HepG2 (cell line): Measurements from ENCODE around the gene LRRC70. TPM values are rescaled to one million over a fixed set of nuclear protein-coding genes. Genes with fewer than 3 reads are reported as not detected.

Experiments
- ATAC-seq: fragments of 200-7000 bp; cut with Tn5 transposase; 3 replicates; pipeline ENCODE4 v1.9.1; 2020; ENCODE audit warnings: mild to moderate bottlenecking, moderate library complexity
- BruUV-seq: library from RNA; stranded (reverse); fragments of 400-500 nt; replicated peaks from 2 replicates; lab custom pipeline; 2021; lab: Mats Ljungman, UMichigan
- CTCF ChIA-PET: fragments of 300-600 bp; formaldehyde crosslinking; extraction: SDS; loops from one replicate; lab custom pipeline; 2021; ENCODE audit warnings: low total read pairs, inconsistent platforms, low intra/inter-chr PET ratio; lab: Yijun Ruan, JAX
- POLR2A ChIA-PET: fragments of 350-600 bp; sonication (Branson Sonifier 250); formaldehyde crosslinking; loops from one replicate; lab custom pipeline; 2020; ENCODE audit warnings: antibody characterized with exemption, inconsistent platforms; lab: Yijun Ruan, JAX
- DNase-seq: peaks from one replicate; pipeline ENCODE4 v3.0.0-alpha.2; 2015; ENCODE audit warnings: low spot score
- FAIRE-seq: peaks from 3 replicates; lab custom pipeline; 2011; peaks lifted over from hg19 to GRCh38; lab: Jason Lieb, UNC
- H2AFZ ChIP-seq: one replicate; pipeline ENCODE4 v1.6.1; 2011; ENCODE audit warnings: low read length, inconsistent platforms
- H3K27ac ChIP-seq: fragments of 300-600 bp; 3 replicates; pipeline ENCODE4 v1.8.0; 2011; ENCODE audit warnings: mixed run types, mild to moderate bottlenecking, mixed read lengths, low read length, inconsistent platforms; ENCODE audit not compliant: insufficient read depth; ENCODE audit errors: extremely low read length
- H3K27me3 ChIP-seq, 2 experiments: fragments of 200-600 bp in 1 of 2; 2 replicates in 1 of 2; 3 replicates in 1 of 2; pipeline versions ENCODE4 v1.6.0 to v1.8.0; 2011; ENCODE audit warnings: low read length in 2 of 2, mild to moderate bottlenecking in 2 of 2, moderate library complexity in 2 of 2, inconsistent platforms in 1 of 2; ENCODE audit not compliant: insufficient read depth in 2 of 2, control insufficient read depth in 1 of 2
- H3K36me3 ChIP-seq, 2 experiments: fragments of 200-600 bp in 1 of 2; replicated peaks in 1 of 2; 2 replicates in 1 of 2; 3 replicates in 1 of 2; pipeline versions ENCODE4 v1.5.1 to v1.8.0; 2011; ENCODE audit warnings: low read length in 2 of 2, inconsistent platforms in 1 of 2; ENCODE audit not compliant: insufficient read depth in 2 of 2, control insufficient read depth in 1 of 2
- H3K4me1 ChIP-seq: 2 replicates; pipeline ENCODE4 v1.5.1; 2012; ENCODE audit warnings: low read length, inconsistent platforms; ENCODE audit not compliant: insufficient read depth
- H3K4me2 ChIP-seq: 2 replicates; pipeline ENCODE4 v1.6.0; 2011; ENCODE audit warnings: low read depth, low read length, inconsistent platforms
- H3K4me3 ChIP-seq, 3 experiments: fragments of 200-600 bp in 1 of 3; sonication (generic), shearing (Covaris generic) in 1 of 3; replicated peaks in 1 of 3; 2 replicates each; pipeline ENCODE4 v1.5.1; 2011 to 2016; ENCODE audit warnings: low read length in 3 of 3, inconsistent platforms in 2 of 3, low read depth in 2 of 3, mild to moderate bottlenecking in 2 of 3, control low read depth in 1 of 3, mixed read lengths in 1 of 3; ENCODE audit not compliant: insufficient read depth in 1 of 3
- H3K79me2 ChIP-seq: one replicate; pipeline ENCODE4 v1.6.1; 2011; ENCODE audit warnings: low read length, inconsistent platforms; ENCODE audit not compliant: insufficient read depth
- H3K9ac ChIP-seq: 2 replicates; pipeline ENCODE4 v1.6.0; 2011; ENCODE audit warnings: mild to moderate bottlenecking, low read depth, low read length, inconsistent platforms; ENCODE audit not compliant: insufficient read depth
- H3K9me3 ChIP-seq: 2 replicates; pipeline ENCODE4 v1.5.1; 2012; ENCODE audit warnings: mild to moderate bottlenecking, low read length
- H4K20me1 ChIP-seq: 2 replicates; pipeline ENCODE4 v1.6.0; 2011; ENCODE audit warnings: inconsistent platforms, mild to moderate bottlenecking, low read length, moderate library complexity; ENCODE audit not compliant: insufficient read depth
- DNMT1 ChIP-seq: sonication (generic); formaldehyde crosslinking; IDR thresholded peaks from 2 replicates; pipeline ENCODE4 v1.5.1; 2020; ENCODE audit warnings: mild to moderate bottlenecking, missing genetic modification reagents
- TOE1 ChIP-seq: sonication (generic); formaldehyde crosslinking; IDR thresholded peaks from 2 replicates; pipeline ENCODE4 v1.4.0; 2020; ENCODE audit warnings: mild to moderate bottlenecking, missing genetic modification reagents
- ZNF274 ChIP-seq: sonication (generic); formaldehyde crosslinking; IDR thresholded peaks from 2 replicates; pipeline ENCODE4 v1.5.1; 2020; ENCODE audit warnings: mild to moderate bottlenecking, missing genetic modification reagents
- WGBS: methylation state at CpG from one replicate; pipeline ENCODE4 v1.1.6; 2017; ENCODE audit warnings: low lambda C conversion rate; 5-methylcytosine and 5-hydroxymethylcytosine counted together
- in situ Hi-C: cut with HindIII; loops from 2 replicates; pipeline ENCODE4 v1.10.0; 2017; ENCODE audit warnings: low pct_unique_long_range_greater_than_20kb; ENCODE audit not compliant: extremely low pct_ligation_motif_present
- intact Hi-C: fragments of 100-400 bp; cut with micrococcal nuclease; formaldehyde crosslinking; loops from one replicate; pipeline ENCODE4 v1.10.0; 2022; ENCODE audit not compliant: unreplicated experiment
- polyA plus RNA-seq, 8 experiments: library from polyadenylated mRNA; depleted of rRNA in 3 of 8; stranded (reverse) in 7 of 8; unstranded in 1 of 8; fragments of >200 nt; fragmentation: Illumina TruSeq in 4 of 8; extraction: Trizol in 4 of 8; gene quantifications; 2 replicates each; pipeline versions ENCODE4 v1.2.1 to v1.2.3, GENCODE V29; 2011 to 2016; ENCODE audit warnings: low read depth in 4 of 8, missing spikeins in 1 of 8, mixed read lengths in 1 of 8; ENCODE audit not compliant: insufficient read depth in 1 of 8
- total RNA-seq, 5 experiments: library from RNA; depleted of rRNA; stranded (reverse); fragments of >200 nt; fragmentation: Illumina TruSeq; extraction: Trizol; gene quantifications; 2 replicates each; pipeline ENCODE4 v1.2.3, GENCODE V29; 2016; ENCODE audit warnings: low read depth in 1 of 5
- TF ChIP-seq, protein P1 (sequence below), 2 experiments: fragments of 450-650 bp in 1 of 2; sonication (generic) in 1 of 2; formaldehyde crosslinking in 1 of 2; IDR thresholded peaks; 2 replicates each; pipeline versions ENCODE4 v1.6.1 to v1.8.0; 2016 to 2022; ENCODE audit warnings: antibody characterized with exemption in 1 of 2, mild to moderate bottlenecking in 1 of 2, missing genetic modification reagents in 1 of 2
- TF ChIP-seq, protein P2 (sequence below): sonication (generic); formaldehyde crosslinking; IDR thresholded peaks from 2 replicates; pipeline ENCODE4 v1.4.0; 2020; ENCODE audit warnings: missing genetic modification reagents, low read depth, mild to moderate bottlenecking, borderline replicate concordance
- TF ChIP-seq, protein P3 (sequence below): sonication (generic); formaldehyde crosslinking; conservative IDR thresholded peaks from 2 replicates; pipeline ENCODE4 v1.8.1; 2023; ENCODE audit warnings: missing genetic modification reagents

LRRC70 gene
- total and polyA plus RNA-seq, 2 of the 13 experiments (the other 11 are each of a cell fraction or from before 2014, with no cell fraction given), result 0.05 to 0.71 TPM

DNA sequence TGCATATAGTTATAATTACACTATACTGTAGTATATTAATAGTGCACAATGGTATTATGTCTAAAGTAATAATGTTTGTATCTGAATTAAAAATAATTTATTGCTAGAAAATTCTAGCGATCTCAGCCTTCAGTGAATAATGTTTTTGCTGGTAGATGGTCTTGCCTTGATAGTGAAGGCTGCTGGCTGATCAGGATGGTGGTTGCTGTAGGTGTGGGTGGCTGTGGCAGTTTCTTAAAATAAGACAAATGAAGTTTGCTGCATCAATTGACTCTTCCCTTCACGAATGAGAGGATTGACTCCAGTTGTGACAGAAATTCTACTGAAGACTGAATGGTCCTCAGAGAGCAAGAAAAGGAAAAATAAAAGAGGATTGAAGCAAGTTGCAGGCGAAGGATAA is 19.7 kb upstream of the LRRC70 start:
- Histone ChIP-seq H3K9me3 (no peaks in the 10 kb centered on the region), H3K9ac (no peak overlapping the region), H4K20me1 (no peaks in the 10 kb centered on the region), H3K4me3 (no peak overlapping the region), H2AFZ (no peak overlapping the region), H3K36me3 (peaks cover 4 to 21% of the 10 kb centered on the region in 2 experiments; a peak in 4 of 5 replicates), H3K4me1 (no peaks in the 10 kb centered on the region), H3K27ac (no peak overlapping the region), H3K79me2 (no peaks in the 10 kb centered on the region), H3K27me3 (no peaks in the 10 kb centered on the region), H3K4me2 (no peak overlapping the region)
- ATAC-seq (no peak), DNase-seq (no peak), FAIRE-seq (no peak)
- 96% methylated on average over 3 of the region's 3 CpGs for WGBS
- CTCF ChIA-PET, result no interaction called here
- TF ChIP-seq, protein P1, sequence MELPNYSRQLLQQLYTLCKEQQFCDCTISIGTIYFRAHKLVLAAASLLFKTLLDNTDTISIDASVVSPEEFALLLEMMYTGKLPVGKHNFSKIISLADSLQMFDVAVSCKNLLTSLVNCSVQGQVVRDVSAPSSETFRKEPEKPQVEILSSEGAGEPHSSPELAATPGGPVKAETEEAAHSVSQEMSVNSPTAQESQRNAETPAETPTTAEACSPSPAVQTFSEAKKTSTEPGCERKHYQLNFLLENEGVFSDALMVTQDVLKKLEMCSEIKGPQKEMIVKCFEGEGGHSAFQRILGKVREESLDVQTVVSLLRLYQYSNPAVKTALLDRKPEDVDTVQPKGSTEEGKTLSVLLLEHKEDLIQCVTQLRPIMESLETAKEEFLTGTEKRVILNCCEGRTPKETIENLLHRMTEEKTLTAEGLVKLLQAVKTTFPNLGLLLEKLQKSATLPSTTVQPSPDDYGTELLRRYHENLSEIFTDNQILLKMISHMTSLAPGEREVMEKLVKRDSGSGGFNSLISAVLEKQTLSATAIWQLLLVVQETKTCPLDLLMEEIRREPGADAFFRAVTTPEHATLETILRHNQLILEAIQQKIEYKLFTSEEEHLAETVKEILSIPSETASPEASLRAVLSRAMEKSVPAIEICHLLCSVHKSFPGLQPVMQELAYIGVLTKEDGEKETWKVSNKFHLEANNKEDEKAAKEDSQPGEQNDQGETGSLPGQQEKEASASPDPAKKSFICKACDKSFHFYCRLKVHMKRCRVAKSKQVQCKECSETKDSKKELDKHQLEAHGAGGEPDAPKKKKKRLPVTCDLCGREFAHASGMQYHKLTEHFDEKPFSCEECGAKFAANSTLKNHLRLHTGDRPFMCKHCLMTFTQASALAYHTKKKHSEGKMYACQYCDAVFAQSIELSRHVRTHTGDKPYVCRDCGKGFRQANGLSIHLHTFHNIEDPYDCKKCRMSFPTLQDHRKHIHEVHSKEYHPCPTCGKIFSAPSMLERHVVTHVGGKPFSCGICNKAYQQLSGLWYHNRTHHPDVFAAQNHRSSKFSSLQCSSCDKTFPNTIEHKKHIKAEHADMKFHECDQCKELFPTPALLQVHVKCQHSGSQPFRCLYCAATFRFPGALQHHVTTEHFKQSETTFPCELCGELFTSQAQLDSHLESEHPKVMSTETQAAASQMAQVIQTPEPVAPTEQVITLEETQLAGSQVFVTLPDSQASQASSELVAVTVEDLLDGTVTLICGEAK (IDR thresholded peaks at IDR 0.05), result no peak
- TF ChIP-seq, protein P1 (CRISPR knock-in tag; IDR thresholded peaks at IDR 0.05), result no peak
- no peak for TF ChIP-seq TOE1
- TF ChIP-seq, protein P2, sequence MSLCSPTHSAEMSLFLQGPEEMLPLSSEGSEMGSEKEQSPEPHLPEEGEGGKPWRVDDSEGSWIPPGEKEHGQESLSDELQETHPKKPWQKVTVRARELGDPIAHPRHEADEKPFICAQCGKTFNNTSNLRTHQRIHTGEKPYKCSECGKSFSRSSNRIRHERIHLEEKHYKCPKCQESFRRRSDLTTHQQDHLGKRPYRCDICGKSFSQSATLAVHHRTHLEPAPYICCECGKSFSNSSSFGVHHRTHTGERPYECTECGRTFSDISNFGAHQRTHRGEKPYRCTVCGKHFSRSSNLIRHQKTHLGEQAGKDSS (CRISPR knock-in tag), result no peak
- no peak for TF ChIP-seq DNMT1 (CRISPR knock-in tag)
- TF ChIP-seq, protein P3, sequence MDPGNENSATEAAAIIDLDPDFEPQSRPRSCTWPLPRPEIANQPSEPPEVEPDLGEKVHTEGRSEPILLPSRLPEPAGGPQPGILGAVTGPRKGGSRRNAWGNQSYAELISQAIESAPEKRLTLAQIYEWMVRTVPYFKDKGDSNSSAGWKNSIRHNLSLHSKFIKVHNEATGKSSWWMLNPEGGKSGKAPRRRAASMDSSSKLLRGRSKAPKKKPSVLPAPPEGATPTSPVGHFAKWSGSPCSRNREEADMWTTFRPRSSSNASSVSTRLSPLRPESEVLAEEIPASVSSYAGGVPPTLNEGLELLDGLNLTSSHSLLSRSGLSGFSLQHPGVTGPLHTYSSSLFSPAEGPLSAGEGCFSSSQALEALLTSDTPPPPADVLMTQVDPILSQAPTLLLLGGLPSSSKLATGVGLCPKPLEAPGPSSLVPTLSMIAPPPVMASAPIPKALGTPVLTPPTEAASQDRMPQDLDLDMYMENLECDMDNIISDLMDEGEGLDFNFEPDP (CRISPR knock-in tag), result no peak
- no peak for TF ChIP-seq ZNF274 (CRISPR knock-in tag)
- no TSS peak for BruUV-seq
- intact Hi-C loops, result no loop called here
- in situ Hi-C loops, result no loop called here
- POLR2A ChIA-PET, result no interaction called here
